Testis (tissue), 2 donors: ENCODE data around the gene FLNB.

Experiments used
- POLR2A ChIP-seq: fragments of 450-650 bp; IDR thresholded peaks from one replicate; pipeline ENCODE4 v1.6.1; 2017; ENCODE audit warnings: antibody characterized with exemption, mild to moderate bottlenecking, moderate library complexity
- TF ChIP-seq, protein P1 (sequence below), 3 experiments: fragments of 450-650 bp in 2 of 3; fragments of 200-600 bp in 1 of 3; sonication (generic) in 1 of 3; IDR thresholded peaks; one replicate each; pipeline ENCODE4 v1.5.1; 2016 to 2019; ENCODE audit warnings: antibody characterized with exemption in 3 of 3, mild to moderate bottlenecking in 2 of 3, moderate library complexity in 1 of 3

DNA sequence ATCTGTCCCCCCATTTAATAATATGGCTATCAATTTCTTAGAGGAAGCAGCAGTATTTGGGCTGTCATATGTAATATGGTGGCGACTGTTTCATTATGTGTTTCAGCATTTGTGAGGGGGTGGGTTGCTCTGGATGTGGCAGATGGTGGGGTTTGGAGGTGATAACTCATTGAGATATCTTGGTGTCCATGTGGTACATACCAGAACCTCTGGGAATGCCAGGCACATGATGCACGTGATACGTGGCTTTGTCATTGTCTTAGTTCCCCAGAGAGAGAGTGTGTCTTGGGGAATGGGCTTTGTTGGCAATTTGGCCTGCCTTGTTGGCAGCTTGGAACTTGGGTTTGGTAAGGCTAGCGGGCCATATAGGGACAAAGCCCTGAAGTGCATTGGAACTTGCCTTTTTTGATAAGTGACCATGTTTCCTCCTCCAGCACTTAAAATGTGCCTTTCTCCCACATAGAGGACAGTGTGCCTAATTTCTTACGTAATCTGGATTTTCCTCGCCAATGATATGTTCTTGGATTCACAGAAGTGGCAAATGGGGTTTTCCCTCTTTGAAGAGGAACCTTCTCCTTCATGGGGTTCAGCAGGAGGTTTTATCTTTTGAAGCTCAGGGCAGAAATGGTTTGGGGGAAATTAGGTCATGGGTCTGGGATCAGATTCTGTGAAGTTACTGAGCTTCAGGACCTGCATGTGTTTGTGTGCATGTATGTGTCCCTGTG lies 123.0 kb downstream of the FLNB start:
- TF ChIP-seq POLR2A = no peak
- TF ChIP-seq, protein P1, sequence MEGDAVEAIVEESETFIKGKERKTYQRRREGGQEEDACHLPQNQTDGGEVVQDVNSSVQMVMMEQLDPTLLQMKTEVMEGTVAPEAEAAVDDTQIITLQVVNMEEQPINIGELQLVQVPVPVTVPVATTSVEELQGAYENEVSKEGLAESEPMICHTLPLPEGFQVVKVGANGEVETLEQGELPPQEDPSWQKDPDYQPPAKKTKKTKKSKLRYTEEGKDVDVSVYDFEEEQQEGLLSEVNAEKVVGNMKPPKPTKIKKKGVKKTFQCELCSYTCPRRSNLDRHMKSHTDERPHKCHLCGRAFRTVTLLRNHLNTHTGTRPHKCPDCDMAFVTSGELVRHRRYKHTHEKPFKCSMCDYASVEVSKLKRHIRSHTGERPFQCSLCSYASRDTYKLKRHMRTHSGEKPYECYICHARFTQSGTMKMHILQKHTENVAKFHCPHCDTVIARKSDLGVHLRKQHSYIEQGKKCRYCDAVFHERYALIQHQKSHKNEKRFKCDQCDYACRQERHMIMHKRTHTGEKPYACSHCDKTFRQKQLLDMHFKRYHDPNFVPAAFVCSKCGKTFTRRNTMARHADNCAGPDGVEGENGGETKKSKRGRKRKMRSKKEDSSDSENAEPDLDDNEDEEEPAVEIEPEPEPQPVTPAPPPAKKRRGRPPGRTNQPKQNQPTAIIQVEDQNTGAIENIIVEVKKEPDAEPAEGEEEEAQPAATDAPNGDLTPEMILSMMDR (IDR thresholded peaks at IDR 0.05) = no peak
